Left kidney (tissue), 2 donors: ENCODE measurements around the gene SHH. TPM values are rescaled to one million over a fixed set of nuclear protein-coding genes. Genes with fewer than 3 reads are reported as not detected.
"Not testable (repeated sequence)": the region's sequence is repeated elsewhere in the genome, so short reads cannot be mapped to it uniquely, and the experiment has no call there.

Experiments
- DNase-seq: peaks from one replicate; pipeline ENCODE4 v3.0.0-alpha.2; 2013
- polyA plus RNA-seq: library from polyadenylated mRNA; unstranded; fragments of 120-200 nt; gene quantifications from one replicate; pipeline ENCODE4 v1.2.1, GENCODE V29; 2013; ENCODE audit not compliant: insufficient read length

SHH gene
- polyA plus RNA-seq, 1 donor: 2.1 TPM

DNA sequence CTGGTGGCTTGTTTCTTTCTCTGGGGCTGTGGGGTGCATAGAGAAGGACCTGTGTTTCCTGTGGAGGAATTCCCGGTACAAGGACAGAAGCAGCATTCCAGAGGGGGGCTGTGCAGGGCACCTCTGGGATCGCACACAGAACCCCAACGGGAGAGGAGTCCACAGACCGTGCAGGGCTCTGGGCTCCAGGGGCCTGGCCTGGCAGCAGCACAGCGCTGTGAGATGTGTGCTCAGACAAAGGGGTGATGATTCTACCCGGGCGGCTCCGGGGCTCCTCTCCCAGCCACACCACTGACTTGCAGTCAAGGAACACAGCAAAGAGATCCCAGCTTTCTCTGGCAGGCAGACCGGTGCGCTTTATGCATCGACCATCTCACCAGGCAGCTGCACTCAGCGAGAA lies 6.9 kb upstream of the SHH start:
- no peak for DNase-seq

DNA sequence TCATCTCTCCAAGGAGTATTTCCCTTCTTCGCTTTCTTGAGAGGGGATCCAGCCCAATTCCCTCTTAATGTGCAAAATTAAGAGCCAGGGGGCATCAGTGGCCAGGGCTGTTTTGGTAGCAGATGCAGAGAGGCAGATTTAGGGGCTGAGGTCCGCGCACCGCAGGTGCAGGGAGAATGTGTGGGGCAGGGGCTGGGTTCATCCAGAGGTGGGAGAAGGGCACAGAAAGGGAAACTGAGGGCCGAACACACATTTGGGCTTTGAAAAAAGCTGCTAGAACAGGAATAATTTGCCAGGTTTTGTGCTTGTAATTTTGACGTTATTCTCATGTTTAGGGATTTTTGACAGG lies 6.5 kb upstream of the SHH start:
- no peak for DNase-seq

DNA sequence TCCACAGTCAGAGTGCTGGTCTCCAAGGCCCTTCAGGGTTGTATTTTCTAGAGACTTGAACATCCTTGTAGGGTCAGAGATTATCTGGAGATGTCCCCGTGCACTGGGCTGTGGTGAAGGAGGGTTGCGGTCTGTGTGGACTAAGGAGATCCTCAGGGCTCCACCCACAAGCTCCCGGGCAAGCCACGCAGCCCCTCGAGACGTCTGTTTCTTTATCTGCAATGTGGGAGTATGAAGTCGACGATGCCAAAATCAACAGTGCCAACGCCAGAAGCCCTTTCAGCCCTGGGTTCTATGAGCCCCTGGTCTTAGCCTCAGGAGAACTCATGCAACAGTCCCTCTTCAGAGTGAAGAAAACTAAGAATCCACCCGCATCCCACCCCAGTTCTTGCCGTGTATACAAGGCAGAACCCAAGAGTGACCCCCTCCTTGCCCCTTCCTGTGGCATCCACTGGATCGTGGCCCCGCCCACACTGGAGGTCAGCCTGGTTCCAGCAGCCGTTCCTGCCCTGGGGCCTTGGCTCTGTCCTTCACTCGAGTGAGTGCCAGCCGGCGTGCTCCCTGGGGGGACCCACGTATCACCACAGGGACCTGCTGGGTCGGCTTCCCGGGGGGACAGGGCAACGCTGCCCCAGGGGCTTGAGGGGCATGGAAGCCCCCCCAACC lies 6.0 kb upstream of the SHH start:
- DNase-seq: no peak

DNA sequence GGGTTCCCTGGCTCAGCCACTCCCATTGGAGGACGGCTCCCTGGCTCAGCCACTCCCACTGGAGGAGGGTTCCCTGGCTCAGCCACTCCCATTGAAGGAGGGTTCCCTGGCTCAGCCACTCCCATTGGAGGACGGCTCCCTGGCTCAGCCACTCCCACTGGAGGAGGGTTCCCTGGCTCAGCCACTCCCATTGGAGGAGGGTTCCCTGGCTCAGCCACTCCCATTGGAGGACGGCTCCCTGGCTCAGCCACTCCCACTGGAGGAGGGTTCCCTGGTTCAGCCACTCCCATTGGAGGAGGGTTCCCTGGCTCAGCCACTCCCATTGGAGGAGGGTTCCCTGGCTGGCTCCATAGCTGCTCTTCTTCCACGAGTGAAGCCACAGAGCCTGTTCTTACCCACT lies 5.3 kb upstream of the SHH start:
- DNase-seq: not testable (repeated sequence)

DNA sequence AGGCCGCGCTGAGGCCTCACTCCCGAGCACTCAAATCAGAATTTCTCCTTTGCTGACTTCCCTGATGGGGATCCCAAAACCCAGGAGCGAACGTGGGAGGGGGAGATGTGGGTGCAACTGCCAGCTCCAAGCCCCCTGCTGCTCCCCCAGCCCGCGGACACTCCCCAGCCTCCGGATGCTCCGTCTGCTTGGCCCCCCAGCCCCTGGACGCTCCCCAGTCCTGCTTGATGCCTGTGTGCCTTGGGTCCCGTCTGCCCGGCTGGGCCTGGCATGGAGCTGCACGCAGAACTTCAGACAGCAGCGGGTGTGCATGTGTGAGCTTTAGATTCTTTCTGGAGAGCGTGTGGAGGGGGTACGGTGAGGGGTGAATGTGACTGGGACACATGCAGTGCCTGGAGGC lies 4.7 kb upstream of the SHH start:
- DNase-seq: no peak

DNA sequence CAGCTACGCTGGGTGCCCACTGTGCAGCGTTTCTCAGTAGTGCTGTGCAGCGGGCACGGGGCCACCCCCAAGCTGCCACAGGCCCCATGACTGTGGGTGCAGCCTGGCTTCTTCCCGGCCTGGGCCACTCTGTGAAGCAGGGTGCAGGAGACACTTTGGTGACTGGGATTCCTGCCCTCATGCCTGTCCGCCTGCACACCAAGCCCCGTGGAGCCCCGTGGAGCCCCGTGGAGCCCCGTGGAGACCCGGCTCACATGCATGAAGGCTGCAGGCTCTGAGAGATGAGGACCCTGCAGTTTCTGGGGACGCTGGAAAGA lies 3.9 kb upstream of the SHH start:
- DNase-seq: no peak

DNA sequence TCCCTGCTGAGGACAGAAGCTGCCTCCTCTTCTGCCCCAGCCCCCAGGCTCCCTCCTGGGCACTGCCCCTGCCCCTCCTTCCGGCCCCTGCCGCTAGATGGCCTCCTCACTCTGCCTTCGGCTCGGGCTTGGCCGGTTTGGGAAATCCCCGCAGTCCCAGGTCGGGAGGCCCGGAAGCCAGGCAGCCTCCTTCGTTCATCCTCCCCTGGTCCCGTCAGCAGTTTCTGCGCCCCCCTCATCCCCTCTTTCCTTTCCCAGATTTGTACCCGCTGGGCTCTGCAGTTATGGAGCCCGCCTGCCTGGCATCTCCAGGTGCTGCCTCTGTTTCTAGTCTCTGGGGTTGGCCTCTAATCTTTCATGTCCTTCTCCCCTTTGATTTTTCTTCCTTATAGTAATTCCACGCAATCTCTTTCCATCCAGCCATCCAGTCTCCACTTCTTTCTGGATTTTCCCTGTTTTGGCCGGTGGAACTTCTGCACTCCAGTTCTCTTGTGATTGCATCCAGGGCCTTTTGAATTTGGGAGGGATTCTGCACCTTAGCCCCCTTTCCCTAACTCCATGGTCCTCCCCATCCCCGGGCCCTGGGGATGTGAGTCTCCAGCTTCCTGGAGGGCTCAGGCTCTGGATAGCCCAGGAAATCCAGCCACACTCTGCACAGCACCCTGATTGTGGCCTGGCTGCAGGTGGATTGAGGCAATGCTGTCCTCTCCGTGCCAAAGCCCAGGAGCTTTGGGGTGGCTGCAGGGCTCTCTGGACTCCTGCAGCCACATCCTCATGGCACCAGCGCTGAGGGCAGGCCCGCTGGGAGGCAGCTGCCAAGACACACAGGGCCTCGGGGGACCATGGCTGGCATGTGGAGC lies 3.3 kb upstream of the SHH start:
- no peak for DNase-seq

DNA sequence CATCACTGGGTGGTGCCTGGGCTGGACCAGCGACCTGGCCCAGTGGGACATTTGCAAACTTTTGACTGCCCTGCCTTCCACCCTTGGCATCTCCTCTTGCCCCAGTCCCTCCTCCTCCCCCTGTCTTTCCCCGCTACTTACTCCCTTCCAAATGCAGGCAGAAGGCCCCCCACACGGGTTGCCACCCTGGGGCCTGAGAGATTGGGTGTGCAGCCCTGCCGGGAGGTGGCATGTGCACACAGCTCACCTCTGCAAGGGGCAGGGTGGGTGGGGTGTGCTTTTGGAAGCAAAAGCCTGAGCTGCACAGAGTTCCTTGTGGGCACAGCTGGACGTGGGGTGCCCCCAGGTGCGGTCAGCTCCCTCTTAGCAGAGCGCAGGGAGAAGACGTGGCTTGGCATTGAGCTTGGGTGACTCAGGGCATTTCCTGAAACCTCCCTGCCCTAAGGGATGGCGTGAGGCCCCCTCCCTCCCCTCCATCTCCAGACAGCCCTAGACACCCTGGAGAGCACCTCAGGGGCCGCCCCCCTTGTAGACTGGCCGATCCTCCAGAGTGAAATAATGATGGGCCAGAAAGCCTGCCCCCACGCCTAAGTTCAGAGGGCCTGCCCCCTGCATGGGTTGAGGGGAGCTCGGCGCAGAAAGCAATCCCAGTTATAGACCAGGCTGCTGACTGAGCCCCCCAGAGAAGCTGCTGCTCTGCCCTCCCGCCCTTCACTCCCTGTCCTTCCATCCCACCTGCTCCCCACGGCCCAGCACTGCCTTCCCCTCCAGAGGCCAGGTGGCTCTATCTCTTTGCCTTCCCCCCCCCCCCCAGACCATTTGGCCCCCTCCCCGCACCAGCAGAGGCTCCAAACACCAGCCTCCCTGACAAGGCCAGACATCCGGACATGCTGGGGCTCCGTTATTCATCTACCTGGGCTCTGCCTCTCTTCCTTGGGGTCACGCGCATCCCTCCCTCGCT lies 2.3 kb upstream of the SHH start:
- DNase-seq: no peak

DNA sequence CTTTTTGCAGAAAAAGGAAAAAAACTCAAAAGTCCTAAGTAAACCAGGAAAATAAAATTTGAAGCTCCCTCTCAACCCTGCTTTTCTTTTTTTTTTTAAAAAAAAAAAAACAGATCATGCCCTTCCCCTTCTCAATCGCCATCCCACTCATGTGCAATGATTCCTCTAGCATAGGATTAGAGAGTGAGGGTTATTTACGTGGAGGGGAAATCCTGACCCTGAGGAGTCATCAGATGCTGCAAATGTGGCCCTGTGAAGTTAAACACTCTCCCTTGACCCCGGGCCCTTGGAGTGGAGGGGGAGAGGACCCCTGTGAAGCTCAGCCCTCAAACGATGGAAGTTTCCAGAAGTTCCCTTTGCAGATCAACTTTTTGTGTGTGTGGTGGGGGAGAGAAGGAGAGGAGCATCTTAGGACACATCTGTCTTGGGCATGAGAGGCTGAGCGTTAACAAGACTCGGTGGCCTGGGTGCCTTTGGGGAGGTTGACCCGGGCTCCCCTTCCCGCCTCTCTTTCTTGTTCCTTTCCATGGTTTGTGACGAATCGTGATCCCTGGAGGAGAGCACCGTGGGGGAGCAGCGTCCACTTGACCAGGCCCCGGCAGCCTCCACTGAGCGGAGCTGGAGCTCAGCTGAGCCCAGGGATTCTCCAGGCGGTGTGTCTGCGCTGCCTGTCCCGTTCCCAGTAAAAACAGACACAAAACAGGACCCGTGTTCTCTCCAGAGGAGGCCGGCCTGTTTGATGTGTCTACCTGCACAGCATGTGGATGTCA lies 1.5 kb upstream of the SHH start:
- no peak for DNase-seq

DNA sequence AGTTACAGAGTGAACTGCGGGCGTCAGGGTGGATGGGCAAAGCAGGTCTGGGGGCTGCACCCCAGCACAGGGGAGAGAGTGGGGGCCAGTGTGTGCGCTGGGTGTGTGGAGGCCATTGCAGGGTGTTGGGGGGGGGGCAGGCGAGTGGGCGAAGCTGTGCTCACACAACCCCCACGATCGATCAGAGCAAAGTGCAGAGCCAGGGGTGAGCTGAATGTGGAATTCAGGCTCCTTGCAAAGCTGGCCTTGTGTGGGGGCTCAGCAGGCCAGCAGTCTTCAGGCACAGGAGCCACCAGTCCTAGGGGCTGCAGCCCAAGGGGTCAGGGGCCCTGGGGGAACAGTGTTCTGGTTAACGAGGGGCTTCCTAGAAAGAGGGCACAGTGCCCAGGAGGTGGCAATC lies 862 bp upstream of the SHH start:
- DNase-seq: no peak

DNA sequence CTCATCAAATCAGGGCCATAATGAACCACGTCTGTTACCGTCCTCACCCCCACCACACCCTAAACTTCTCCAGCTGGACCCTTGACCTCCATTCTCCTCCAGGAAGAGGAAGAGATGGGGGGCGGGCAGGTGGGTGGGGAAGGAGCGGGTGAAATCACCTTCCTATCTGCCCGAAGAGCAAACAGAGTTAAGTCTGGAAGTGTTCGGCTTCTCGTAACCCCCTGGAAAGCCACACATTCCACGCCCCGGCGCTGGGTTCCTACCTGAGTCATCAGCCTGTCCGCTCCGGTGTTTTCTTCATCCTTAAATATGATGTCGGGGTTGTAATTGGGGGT lies 736 bp downstream of the SHH start:
- no peak for DNase-seq

DNA sequence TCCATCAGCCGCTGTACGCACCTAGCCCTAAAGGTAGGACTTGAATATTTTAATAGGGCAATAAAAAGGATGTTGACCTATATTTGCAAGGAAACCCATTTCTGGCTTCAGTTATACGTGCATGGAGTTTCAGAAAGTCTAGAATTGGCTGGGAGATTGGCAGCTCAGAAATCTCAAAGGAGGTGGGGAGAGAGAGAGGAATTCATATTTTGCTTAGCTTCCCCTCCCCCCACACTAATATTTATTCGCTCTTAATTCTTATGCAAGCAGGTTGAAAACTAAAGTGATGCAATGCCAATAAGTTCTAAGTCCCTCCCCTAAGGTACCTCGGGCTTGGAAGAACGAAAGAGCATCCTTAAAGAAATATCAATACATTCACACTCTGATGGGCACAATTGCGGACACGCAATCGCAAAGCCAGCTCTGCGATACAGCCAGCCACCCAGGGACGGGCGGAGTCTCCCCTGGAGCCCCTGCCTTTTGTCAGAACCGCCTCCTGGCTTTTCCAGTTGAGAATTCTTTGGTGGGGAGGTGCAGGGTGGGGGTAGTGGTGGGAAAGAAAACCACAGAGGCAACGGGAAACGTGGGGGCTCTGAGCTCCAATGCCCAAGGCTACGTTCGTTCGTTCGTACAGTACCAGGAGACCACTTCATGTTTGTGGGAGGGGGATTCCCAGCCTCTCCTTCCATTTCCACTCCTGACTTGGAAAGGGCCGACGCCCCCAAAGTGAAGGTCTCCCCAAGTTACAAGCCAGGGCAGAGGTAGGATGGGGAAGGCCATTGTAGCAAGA lies 1.3 kb downstream of the SHH start:
- DNase-seq: no peak

DNA sequence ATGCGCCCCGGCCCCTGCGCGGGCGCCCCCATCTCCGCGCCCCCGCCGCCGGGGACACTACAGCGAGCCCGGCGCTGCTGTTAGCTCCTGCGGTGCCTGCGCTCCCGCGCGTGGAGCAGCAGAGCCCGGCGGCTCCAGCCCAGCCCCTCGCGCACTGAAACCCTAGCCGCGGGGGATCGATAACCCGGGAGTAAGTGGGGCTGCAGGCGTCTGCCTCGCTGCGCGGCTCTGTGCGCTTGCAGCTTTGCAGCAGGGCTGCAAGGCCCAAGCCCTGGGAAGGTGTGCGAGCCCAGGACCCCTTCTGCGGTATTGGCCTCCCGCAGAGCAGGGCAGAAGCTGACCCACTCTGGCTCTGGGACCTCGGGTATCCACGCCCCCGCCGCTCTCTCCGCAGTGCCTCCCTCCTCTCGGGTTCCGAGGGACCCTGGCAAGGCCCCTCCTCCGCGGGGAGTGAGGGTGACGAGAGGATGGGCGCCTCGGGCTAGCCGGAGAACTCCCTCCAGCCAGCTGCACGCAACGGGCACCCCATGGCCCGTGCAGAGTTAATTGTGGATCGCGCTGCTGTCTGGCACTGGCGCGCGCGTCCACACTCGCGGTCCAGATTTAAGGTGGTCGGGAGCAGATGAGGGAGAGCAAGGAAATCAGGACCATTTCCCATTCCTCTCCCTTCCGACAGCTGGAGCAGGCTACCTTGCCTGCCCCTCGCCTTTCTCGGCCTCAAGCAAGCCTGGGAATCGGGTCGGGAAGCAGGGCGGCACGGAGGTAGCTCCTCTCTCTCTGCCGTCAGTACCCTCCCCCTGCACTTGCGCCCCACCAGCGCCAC lies 2.1 kb downstream of the SHH start:
- DNase-seq: no peak

DNA sequence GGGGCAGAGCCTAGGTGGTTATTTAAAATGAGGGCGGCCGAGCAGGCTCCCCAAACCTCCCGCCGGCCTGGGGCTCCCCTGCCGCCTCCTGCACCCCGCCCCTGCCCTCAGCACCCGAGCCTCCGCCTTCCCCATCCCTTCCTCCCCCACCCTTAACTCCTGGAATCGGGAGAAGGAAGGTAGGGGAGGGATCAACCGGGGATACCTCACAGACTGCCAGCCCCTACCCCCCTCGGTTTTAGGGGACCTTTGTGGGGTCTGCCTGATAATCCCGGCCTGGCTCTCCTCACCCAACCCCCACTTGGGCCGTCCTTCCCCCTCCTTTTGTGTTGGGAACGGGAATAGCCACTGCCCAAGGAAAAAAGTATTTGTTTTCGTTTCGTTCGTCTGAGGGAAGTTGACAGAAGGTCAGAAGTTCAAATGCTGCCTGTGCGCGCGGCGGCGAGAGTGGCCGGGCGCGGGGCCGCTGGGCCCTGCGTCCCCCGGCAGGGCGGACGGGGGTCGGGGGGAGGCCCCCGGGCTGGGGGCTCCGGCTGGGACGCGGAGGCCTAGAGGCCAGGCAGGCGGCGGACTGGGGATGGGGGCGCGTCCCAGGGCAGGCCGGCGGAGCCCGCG lies 2.8 kb downstream of the SHH start:
- no peak for DNase-seq

DNA sequence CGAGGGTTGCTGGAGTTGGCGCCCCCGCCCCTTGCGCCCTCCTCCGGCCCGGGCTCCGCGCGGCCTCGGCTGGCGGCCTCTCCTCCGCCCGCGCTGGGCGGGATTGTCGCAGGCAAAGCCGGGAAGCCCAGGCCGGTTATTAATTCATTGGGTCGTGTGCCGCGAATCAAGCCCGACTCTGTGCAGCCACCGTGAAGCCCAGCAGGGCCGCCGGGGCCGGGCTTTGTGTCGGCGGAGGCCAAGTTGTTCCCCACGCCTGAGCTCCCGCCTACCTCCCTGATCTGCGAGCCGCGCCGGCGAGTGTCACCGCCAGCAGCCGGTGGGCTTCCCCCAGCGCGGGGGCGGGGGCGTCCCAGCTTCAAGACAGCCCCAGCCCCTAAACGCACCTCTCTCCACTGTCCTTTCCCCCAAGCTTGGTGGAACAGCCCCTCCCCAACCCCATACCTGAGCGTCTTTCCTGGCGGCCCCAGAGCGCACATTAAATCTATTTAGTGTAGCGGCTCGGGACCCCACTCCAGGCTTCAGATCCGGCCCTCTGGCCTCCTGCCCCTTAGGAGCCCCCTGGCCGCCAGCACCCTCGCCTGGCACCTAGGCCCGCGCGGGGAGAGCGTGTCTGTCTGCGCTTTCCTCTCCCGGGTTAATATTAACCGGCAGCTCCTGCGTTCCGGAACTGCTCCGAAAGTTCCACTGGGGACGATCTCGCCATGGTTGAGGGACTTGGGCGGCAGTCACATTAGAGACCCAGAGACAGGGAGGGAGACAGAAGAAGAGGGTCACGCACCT lies 3.5 kb downstream of the SHH start:
- no peak for DNase-seq

DNA sequence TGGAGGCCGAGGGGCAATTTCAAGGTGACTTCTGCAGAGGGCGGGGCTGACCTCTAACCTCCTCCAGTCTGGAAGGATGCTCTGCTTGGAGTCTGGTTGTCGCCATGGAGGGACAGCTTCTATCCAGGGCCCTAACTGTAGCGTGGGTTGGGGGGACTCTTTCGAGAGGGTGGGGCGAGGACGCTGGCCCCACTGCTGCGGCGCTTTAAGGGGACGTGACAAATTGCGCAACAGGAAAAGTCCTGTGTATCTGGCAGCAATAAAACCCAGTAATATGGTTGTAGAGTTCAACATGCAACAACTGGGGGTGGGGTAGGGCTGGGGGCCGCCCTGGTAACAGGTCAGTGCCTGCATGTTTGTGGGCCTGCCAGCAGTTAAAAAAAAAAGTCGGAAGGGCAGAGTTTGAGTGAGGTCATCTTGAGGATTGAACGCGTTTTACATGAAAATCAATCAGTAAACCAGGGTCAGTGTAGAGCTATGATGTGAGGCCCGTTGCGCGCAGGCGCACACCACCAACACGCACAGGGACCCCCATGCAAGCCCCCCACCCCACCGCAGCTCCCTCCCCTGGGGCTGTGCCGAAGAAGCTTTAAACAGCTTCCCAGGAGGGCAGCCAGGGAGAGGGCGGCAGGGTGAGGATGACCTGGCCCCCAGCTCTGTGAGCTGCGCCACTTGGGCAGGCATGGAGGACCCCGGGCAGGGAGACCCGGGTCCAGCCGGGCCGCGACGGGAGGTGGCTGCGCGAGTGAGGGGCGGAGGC lies 4.3 kb downstream of the SHH start:
- no peak for DNase-seq

DNA sequence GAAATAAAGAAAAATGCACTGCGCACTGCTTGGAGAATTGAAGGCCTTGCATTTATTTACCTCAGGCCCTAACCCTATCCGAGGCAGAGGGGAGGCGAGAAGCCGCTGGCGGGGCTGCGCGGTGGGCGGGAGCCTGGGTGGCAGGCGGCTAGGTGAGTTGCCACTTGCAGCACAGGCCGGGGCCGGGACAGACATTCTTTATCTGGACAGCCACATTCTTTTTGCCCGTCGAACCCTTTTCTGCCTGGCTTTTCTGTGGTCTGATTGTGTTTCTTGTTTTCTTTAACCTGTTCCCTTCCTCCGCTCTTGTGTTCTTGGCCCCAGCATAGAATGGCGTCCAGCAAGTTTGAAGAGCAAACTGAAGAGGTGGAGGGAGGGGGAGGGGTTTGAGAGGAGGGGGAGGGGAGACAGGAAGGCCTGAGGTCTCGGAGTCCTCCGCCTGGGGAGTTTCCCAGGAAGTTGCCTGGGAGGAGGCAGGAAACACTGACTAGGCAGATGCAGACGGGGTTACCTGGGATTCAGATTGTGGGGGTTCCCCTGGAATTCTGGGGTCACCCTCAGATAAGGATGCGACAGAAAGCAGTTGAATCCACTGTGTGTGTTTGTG lies 5.1 kb downstream of the SHH start:
- no peak for DNase-seq
